Erythroblast (primary cell): ENCODE data around the gene CYP2A6.

Source experiments
- DNase-seq, 2 experiments: peaks; one replicate each; lab custom pipeline; 2025; lab: John Stamatoyannopoulos, UW
- GATA1 ChIP-seq: IDR thresholded peaks from 2 replicates; pipeline ENCODE4 v1.6.1; 2011; ENCODE audit warnings: low read depth, mild to moderate bottlenecking, control low read depth, low read length, moderate library complexity
- POLR2A ChIP-seq: IDR thresholded peaks from 2 replicates; pipeline ENCODE4 v1.6.1; 2011; ENCODE audit warnings: mild to moderate bottlenecking, low read length

Gene CYP2A6

DNA sequence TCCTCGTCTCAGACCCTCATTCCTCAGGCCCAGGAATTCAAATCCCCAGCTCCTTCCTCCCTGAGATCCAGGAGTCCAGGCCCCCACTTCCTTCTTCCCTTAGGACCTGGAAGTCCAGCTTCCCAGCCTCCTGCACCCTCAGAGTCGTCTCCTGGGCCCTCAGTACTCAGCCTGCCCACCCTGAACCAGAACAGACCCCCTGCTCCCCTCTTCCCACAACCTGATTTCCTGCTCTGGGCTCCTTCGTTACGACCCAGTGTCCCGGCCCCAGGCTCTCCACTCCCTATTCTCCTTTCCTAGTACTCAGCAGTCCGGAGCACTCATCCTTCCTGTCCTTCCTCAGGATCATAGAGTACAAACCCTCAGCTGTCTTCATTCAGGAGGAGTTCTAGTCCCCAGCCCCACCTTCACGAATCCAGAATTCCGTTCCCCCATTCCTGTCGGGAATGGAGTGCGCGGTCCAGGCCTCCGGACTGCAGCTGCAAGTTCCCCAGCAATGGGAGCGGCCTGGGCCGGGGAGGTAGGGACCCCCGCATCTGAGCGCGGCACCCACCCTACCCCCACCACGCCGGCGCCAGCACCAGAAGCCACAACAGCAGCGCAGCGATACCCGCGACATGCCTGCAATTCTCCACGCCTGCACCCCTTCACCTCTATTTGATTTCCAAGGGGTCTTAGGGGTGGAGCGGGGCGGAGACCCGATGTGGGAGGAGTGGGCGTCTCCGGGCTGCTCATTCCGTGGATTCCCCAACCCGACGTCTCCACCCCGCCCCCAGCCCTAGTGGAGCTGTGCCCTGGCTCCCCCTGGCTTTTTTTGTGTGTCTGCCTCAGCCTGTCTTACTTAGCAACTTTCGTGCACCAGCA is 38.5 kb downstream of the CYP2A6 start:
- TF ChIP-seq POLR2A = no peak
- no peak for TF ChIP-seq GATA1
- peak; percentile 33 to 47 for DNase-seq

DNA sequence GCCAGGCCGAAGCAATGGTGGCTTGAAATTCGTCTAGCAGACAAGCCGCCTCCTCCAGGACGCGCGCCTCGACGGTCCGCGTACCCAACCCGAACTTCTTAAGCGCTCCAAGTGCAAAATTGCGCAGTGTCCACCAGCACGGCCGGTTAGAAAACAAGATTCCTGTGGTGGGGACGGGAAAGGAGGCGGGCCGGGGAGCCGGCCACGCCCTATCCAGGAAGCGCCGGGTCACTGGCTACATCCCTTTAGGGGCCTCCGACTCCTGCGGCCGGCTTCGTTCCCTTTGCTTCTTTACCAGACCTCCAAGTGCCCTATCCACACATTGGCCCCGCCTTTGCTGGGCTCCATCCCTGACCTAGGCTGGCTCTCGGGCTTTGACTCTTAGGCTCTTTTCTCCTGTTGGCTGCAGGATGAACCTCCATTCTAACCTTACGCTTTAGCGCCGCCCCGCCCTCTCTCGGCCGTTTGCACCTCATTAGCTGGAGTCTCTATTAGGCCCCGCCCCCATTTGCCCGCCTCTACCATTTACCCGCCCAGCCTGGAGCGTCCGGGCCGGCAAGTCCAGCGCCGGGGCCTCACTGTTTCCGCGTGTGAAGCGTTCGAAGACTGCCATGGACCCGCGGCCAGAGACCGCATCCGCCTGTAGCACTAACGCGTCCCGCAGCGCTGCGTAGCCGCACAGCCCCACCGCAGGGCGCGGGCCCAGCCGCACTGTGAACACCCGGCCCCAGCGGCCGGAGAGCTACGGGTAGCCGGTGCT is 39.4 kb downstream of the CYP2A6 start:
- DNase-seq = peak; percentile 83 to 87
- peak; percentile 53 for TF ChIP-seq POLR2A

DNA sequence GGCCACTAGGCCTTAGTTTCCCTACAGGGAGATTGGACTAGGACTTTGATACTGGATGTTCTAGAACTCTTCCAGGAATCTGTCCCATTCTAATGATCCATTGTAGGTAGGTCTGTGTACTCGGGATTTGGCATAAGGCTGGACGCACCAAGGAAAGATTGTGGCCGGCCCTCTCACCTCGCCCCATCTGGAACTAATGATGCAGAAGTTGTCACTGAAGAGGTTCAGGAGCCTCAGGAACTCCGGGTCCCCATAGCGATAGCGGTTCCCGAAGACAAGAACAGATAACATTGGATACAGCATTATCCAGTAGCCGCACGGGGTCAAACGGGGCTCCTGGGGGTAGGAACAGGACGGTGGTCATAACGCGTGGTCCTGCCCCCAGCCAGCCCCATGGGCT is 40.1 kb downstream of the CYP2A6 start:
- no peak for DNase-seq
- no peak for TF ChIP-seq POLR2A
- TF ChIP-seq GATA1 = no peak

DNA sequence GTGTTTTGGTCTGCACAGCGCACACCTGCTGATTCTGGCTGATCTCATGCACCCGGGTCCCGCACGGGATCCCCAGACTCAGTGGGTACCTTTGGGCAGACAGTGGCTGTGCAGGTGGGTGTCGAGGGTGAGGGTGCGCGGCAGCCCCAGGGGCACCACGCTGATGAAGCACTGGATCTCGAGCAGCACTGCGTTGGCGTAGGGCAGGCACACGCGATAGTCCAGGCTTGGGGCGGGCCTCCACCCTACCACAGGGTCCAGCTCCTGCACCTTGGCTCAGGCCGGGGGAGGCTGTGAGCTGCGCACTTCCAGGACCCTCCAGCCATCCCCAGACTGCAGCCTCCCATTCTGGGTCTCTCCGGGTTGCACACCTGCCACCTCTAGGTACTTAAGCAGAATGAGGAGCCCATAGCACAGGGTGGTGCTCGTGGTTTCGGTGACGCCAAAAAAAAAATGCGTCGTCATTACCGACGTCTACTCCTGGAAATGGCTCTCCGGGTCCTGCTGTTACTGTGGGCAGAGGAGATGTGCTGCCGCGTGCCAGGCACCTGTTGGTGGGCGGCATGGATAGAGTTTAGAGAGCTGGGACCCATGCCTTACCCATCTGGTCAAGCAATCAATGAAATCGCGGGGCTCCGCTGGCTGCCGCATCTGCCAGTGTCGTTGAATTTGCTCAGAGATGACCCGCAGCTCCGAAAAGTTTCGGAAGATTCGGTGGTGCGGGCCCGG is 40.7 kb downstream of the CYP2A6 start:
- DNase-seq = no peak
- no peak for TF ChIP-seq POLR2A
- TF ChIP-seq GATA1 = no peak

DNA sequence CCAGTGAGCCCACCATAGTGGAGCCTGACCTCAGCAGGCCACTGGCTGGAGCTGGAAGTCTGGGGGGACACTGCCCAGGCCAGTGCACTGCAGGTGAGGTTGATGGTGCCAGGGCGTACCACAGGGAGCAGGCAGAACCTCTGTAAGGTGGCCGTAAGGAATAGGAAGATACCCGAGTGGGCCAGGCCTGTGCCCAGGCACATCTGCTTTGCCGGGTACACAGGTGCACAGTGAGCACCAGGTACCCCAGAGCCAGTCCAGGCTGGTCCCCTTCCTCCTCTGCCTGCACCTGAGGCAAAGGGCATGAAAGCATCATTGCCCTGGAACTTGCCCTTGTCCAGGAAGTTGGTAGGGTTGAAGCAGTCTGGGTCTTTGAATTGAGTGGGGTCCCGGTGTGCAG is 41.8 kb downstream of the CYP2A6 start:
- no peak for DNase-seq
- TF ChIP-seq GATA1 (no peak), POLR2A (no peak)

DNA sequence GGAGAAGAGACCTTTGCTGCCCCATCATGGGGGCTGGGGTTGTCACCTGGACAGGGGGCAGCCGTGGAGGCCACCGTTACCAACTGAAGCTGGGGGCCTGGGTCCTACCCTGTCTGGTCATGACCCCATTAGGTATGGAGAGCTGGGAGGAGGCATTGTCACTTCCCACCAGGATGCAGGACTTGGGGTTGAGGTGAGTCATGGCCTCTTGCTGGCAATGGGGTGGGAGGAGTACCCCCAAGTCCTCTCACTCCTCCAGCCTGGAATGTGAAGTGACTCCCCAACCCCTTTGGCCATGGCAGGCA is 42.3 kb downstream of the CYP2A6 start:
- no peak for TF ChIP-seq GATA1
- peak; percentile 8 for TF ChIP-seq POLR2A
- no peak for DNase-seq

DNA sequence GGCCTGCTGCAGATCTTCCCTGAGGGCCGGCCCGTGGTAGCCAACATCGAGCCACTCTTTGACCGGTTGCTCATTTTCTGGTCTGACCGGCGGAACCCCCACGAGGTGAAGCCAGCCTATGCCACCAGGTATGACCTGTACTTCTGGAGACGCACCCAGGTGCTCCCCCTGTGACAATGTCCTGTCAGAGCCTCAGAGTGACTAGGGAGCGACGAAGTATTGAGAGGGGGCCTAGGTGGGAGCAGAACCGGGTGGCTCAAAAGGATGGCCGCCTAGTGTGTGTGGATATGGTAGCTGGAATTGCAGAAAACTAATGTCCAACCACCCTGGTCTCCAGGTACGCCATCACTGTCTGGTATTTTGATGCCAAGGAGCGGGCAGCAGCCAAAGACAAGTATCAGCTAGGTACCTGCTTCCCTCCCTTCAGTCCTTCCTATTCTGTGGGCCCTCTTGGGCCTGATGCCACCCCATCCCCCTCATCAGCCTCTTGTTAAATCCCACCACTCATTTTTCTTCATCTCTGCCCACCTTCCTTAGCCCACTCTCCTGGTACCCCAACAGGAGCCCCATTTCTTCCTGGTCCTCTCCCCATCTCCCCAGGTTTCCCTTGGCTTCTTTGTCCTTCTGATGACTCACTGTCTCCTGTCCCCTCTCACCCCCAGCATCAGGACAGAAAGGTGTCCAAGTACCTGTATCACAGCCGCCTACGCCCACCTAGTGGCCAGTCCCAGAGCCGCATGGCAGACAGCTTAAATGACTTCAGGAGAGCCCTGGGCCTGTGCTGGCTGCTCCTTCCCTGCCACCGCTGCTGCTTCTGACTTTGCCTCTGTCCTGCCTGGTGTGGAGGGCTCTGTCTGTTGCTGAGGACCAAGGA is 42.9 kb downstream of the CYP2A6 start:
- DNase-seq = no peak
- TF ChIP-seq GATA1 (no peak), POLR2A (no peak)

DNA sequence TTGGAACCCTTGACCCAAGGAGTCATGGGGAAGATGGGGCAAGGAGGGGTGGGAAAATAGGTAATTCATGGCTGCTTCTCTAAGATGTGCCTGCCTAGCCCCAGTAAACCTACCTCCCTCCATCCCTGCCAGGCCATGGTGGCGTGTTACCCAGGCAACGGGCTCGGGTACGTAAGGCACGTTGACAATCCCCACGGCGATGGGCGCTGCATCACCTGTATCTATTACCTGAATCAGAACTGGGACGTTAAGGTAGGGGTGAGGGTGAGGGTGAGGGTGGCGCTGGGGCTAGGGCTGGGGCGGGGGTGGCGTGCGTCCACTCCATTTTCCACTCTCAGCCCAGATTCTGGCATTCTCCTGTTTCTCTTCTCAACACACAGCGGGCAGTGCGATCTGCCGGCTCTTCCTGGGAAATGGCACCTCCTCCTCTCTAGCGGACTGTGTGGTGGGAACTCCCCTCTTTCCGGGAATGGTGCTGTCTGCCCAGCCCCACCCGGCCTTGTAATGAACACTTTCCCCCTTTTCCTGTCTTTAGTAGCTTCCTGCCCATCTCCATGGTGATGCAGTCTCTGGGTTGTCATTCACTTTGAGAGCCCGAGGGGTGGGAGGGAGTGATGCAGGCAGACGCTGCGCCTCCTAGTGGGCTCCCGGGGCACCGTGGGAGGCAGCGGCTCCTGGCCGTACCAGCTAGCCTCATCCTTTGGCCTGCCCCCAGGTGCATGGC is 43.7 kb downstream of the CYP2A6 start:
- peak; percentile 76 to 80 for DNase-seq
- TF ChIP-seq GATA1 = no peak
- TF ChIP-seq POLR2A = no peak

DNA sequence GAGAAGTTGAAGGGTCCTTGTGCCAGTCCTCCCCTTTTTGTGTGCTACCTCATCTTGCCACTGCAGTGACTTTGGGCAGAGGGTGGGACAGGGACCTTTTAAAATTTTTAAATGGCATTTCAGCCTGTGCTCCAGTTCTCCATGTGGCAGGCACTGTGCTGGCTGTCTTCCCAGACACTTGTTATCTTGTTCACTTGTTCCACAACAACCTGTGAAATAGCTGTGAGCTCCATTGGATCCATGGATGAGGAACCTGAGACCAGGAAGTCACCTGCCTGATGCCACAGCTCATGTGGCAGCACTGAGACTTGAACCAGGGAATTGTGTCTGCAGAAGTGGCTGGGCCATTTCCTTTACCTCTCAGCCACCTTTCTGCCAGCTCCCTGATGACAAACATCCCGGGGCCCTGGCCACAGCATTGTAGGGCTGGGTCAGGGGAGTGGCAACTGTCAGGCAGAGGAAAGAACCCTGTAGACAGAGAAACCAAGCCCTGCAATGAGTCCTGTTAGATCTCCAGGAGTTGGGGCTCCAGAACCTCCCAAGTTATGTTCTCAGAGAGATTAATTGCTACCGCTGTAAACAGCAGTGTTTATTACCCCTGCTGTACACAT is 44.9 kb downstream of the CYP2A6 start:
- DNase-seq = no peak
- TF ChIP-seq GATA1 = no peak
- TF ChIP-seq POLR2A = no peak

DNA sequence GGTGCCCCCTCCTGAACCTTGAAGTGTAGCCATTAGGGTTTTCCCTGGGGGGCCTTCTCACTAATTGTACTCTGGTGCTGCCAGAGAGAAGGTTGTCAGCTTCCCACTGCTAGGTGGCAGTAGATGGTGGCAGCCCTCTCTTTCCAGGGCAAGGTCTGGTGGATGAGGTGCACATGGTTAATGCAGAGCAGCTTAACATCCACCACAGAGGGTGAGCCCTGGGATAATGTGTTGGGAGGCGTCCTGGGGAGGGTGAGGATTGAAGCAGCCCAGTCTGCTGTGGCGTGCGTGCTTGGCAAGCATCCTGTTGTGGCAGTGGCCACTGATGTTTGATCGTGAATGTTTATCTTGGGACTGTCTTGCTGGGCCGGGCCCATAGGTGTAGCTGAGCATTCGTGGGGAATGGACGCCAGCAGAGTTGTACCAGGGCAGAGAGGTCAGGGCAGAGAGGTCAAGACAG is 45.4 kb downstream of the CYP2A6 start:
- DNase-seq = no peak
- TF ChIP-seq GATA1 (no peak), POLR2A (no peak)

DNA sequence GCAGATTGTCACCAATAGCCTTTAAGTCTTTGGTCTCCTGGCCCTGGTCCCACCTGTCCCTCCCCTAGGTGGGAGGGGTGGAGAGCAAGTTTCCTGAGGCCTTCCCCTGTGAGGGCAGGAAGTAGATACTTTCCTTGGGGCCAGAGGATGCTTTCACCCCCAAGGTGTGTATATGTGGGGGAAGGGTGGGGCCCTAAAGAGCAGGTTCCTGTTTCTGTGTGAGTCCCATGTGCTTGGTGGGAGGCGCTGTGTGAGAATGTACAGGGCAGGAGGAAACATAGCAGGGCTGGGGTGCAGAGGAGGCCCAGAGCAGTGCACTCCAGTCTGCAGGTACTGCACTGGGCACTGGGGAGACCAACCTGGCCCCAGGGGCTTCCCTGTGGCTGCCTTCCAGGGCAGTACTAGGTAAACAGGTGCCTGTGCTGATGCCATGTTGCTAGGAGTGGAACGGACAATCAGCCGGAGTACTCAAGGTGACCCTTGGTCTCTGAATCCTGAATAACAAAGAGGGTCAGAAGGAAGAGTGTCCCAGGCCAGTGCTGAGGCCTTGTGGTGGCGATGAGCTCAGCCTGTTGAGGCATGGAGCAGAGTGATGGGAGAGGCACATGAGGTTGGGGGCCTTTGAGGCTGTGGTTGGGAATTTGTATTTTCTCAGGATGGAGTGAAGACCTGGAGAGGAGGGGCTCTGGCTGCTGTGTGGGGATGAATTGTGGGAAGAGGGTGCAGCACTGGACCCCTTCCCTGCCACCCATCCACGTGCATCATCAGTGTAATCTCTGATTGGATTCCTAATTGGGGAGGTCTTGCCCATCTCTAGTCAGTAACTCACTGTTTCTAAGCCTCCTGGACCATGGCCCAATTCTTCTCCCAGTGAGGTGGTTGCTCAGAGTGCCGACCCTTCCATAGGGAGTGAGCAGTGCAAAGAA is 46.1 kb downstream of the CYP2A6 start:
- DNase-seq = peak; percentile 57 to 71

More for the DNA sequence above, 46.1 kb downstream of the CYP2A6 start:
- TF ChIP-seq GATA1 = no peak
